Glutamatergic neuron (in vitro differentiated cells): Measurements from ENCODE around the gene ZNF691. TPM values are rescaled to one million over a fixed set of nuclear protein-coding genes. Genes with fewer than 3 reads are reported as not detected.

Experiments used
- total RNA-seq: library from RNA; stranded (reverse); fragmentation: NEBNext Ultra II Directional; extraction: Animal tissue kit (Norgen Biotek cat#: 25700); gene quantifications from one replicate; pipeline ENCODE4 v1.2.1, GENCODE V29; 2021; ENCODE audit not compliant: unreplicated experiment

ZNF691 gene
- total RNA-seq, 1 donor from 2014 or later, result 9.5 TPM

Other genes with a start within 250 kb of the ZNF691 start
- 22.6 TPM for gene PPIH, start 188.2 kb upstream of the ZNF691 start, total RNA-seq
- gene YBX1, start 164.2 kb upstream of the ZNF691 start, total RNA-seq, result 531 TPM
- gene CLDN19, start 106.4 kb upstream of the ZNF691 start, total RNA-seq, result not detected
- gene P3H1, start 79.6 kb upstream of the ZNF691 start, total RNA-seq, result 86.0 TPM
- 21.6 TPM for gene C1orf50, start 79.4 kb upstream of the ZNF691 start, total RNA-seq
- gene TMEM269, start 61.6 kb upstream of the ZNF691 start, total RNA-seq, result 0.32 TPM
- 4.9 TPM for gene ERMAP, start 29.5 kb upstream of the ZNF691 start, total RNA-seq
- 100 TPM for gene SVBP, start 29.2 kb upstream of the ZNF691 start, total RNA-seq
- 25.0 TPM for gene SLC2A1, start 112.3 kb downstream of the ZNF691 start, total RNA-seq